GM18519 (cell line): ENCODE measurements around the gene ADAMTSL2.

Experiments used
- ATAC-seq: cut with Tn5 transposase; IDR thresholded peaks from one replicate; pipeline ENCODE4 v1.9.1; 2021; ENCODE audit warnings: mild to moderate bottlenecking, moderate library complexity; ENCODE audit not compliant: unreplicated experiment, low FRiP score

The ADAMTSL2 gene

GRCh38 chr9:133615606-133616188 is 81.2 kb downstream of the ADAMTSL2 start:
- ATAC-seq: no peak

GRCh38 chr9:133616643-133617405 is 82.3 kb downstream of the ADAMTSL2 start:
- no peak for ATAC-seq

GRCh38 chr9:133618726-133619125 is 84.2 kb downstream of the ADAMTSL2 start:
- ATAC-seq: no peak

GRCh38 chr9:133619791-133620190 is 85.3 kb downstream of the ADAMTSL2 start:
- no peak for ATAC-seq

- ATAC-seq: no peak
Measured at GRCh38 chr9:133621725-133622267, 87.3 kb downstream of the ADAMTSL2 start.

GRCh38 chr9:133622555-133622954 is 88.1 kb downstream of the ADAMTSL2 start:
- ATAC-seq: no peak
